SHP77 (cell line): ENCODE results near the gene CRMP1.

Source experiments
- DNase-seq, 2 experiments: peaks; one replicate each; lab custom pipeline; 2025; lab: John Stamatoyannopoulos, UW

The CRMP1 gene

DNA sequence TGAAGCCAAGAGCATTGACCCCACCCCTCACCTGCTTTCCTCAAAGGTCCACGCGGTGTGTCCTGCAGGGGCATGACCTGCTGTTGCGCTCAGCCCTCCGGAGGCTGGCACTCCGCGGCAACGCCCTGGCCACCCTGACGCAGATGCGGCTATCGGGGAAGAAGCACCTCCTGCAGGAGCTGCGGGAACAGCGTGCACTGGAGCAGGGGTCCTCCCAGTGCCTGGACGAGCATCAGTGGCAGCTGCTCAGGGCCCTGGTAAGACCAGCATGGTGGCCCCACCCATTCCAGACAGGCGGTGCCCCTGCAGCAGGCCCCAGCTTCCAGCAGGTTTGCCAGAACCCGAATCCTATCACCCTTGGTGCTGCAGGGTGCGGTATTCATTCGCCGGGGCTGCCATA, 95.9 kb downstream of the CRMP1 start:
- no peak for DNase-seq

DNA sequence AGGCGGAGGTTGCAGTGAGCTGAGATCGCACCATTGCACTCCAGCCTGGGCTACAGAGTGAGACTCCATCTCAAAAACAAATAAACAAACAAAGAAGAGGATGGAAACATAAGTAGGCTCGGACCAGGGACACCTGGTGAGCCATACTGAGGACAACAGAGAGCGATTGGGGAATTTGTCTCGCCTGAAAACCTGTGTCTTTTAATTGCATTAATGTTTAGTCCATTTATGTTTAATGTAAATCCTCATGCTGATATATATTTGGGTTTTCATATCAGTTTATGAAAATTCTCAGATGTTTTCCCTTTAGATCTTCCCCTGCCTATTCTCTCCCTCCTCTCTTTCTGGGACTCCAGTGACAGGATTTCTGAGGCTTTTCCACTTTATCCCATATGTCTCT, 97.3 kb downstream of the CRMP1 start:
- no peak for DNase-seq

DNA sequence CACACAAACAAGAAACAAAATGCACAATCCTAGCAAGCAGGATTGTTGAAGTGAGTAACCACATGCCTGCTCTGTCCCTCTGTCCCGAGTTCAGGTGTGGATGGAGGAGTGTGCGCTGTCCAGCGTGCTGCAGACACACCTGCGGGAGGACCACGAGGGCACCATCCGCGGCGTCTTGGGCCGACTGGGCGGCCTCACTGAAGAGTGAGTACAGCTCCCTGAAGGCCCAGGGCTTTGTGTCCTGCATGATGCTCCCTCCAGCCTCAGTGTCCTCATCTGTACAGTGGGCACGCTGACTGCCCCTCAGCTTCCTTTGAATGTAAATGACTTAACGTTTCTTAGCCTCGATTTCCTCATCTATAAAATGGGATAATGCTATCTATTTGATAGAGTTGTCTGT, 99.4 kb downstream of the CRMP1 start:
- no peak for DNase-seq

- DNase-seq: no peak
These were observed 101.2 kb downstream of the CRMP1 start for GRCh38 chr4:5791654-5792053.

DNA sequence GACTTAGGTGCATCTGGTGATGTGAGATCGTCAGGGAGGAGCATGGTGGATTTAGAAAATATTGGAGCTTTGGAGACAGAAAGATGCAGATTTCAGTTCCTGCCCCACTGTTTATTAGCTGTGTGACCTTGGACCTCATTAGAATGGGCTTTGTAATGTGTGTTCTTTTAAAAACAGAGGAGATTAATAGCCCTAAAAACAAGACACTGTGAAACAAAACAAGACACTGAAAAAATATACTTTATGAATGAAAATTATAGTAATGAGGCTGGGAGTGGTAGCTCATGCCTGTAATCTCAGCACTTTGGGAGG, 102.4 kb downstream of the CRMP1 start:
- no peak for DNase-seq

DNA sequence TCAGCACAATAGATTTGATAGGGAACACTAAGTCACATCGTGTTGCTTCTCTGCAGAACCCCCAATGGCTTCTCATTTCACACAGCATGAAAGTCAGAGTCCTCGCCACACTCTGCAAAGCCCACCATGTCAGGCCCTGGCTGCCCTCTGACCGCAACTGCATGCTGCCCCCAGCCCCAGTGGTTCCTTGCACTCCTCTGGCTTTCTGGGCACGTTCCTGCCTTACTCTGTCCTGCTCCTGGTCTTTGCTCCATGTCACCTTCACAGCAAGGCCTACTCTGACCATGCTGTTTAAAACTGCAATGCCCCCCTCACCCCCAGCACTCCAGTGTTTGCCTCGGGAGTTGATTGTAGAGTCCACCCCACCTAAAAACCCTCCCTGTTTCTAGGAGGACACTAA, 103.7 kb downstream of the CRMP1 start:
- DNase-seq: no peak

GRCh38 chr4:5788144-5788543, 104.7 kb downstream of the CRMP1 start:
- DNase-seq: no peak

DNA sequence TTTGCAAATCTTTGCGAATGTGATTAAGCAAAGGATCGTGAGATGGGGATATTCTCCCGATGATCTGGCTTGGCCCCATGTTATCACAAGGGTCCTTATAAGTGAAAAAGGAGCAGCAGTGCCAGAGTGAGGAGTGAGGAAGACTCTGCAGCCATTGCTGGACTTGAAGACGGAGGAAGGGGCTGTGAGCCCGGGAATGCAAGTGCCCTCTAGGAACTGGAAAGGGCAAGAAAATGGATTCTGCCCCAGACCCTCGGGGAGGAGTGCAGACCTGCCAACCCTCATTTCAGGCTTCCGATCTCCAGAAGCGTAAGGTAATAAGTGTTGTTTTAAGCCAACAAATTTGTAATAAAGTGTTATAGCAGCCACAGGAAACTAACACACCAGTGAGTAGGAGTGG, 105.6 kb downstream of the CRMP1 start:
- DNase-seq: no peak

DNA sequence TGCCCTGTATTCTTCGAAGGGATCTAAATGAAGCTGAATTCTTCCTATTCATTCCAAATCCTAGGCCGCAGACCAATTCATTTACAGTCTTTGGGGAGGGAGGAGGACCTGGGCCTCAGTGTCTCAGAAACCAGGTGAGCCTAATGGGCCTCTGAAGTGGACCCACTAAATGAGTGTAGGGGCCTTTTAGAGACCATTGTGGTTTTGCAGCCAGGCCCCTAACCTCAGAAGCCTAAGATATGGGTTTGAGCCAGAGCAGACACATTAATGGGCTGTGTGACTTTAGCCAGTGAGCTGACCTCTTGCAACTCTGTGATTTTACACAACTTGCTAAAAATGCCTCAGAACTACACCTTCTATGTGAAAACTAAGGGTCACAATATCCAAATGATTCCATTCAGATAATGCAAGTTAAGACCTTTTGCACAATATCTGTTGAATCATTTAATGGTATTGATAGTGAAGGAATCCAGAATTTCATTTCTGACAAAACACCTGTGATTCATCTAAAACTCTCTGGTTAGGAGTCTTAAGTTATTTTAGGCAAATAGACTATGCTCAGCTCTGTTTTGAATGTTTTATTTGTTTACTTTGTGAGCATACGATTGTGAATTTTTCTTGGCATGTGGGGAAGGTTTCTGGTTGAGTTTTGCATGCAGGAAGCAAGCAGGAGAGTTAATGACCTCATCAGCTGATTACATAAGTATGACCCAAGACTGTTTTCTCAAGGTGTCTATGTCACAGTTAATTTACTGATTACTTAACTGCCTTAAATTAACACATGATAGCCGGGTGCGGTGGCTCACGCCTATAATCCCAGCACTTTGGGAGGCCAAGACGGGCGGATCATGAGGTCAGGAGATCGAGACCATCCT, 106.8 kb downstream of the CRMP1 start:
- no peak for DNase-seq

- DNase-seq: no peak
These were observed 107.8 kb downstream of the CRMP1 start for GRCh38 chr4:5784960-5785611.

GRCh38 chr4:5784021-5784420, 108.9 kb downstream of the CRMP1 start:
- DNase-seq: no peak

- DNase-seq: no peak
These were observed 109.4 kb downstream of the CRMP1 start for GRCh38 chr4:5783486-5783885.

DNA sequence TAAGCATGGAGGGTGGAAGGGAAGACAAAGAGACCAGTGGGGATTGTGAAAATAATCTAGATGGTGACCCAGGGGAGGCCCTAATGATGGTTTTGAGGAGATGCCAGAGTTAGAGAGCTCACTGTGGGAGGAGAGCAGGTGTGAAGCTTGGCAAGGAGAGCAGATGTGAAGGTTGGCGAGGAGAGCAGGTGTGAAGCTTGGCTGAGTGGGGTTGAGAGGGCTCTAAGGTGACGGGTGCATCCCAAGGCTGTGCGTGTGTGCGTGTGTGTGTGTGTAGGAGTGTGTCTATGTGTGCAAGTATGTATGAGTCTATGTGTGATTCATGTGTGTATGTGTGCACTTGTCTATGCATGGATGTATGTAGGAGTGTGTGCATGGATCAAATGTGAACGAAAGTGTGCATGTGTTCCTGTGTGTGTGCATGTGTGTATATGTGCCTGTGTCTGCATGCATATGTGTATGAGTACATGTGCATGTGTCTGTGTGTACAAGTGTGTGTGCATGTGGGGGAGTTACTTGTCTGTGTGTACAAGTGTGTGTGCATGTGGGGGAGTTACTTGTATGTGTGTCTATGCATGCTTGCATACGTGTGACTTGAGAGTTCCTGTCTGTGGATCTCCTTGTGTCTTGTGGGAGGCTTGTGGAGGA, 109.9 kb downstream of the CRMP1 start:
- peak; percentile 0 to 4 for DNase-seq

GRCh38 chr4:5781691-5782090, 111.2 kb downstream of the CRMP1 start:
- DNase-seq: no peak

DNA sequence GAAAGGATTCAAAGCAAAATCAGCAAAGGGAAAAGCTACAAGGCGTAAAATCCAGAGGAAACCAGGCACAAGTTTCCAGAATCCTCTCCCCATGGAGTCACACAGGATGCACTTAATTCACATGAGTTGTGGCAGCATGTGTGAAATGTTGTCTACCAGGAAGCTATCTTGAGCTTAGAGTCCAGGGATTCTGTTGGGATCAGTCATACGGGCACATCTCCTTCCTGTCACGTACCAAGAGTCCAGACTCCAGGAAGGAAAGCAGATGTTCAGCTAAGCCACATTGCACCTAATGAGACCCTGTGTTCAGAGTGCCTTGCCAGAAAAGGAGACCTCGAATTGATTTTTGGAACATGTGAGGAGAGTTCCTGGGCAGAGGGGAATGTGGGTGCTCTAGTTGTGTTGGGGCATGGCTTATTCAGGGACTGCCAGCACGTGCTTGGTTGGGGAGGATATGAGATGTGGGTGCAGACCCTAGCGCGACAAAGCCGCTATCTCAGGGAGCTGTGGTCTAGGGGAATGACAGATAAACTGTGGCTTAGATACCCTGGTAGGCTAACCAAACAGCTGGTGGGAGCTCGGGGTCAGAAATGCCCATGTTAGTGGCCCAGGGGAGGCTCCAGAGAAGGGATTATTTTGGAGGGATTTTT, 111.9 kb downstream of the CRMP1 start:
- DNase-seq: no peak

DNA sequence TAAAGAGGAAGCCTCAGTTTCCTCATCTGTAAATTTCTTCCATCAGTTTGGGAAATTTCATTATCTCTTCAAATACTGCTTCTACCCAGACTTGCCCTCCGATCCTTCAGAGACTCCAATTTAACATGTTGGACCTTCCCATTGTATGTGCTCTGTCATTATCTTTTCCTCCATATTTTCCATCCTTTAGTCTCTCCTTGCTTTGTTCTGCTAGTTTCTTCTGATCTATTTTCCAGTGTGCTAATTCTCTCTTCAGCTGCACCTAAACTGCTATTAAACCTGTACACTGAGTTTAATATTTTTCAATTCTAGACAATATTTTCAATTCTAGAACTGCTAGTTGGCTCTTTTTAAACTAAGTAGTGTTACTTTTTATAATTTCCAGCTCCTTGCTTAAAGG, 116.4 kb downstream of the CRMP1 start:
- no peak for DNase-seq

- DNase-seq: no peak
These were observed 118.4 kb downstream of the CRMP1 start for GRCh38 chr4:5774416-5775036.

GRCh38 chr4:5773271-5773555, 119.7 kb downstream of the CRMP1 start:
- DNase-seq: no peak

DNA sequence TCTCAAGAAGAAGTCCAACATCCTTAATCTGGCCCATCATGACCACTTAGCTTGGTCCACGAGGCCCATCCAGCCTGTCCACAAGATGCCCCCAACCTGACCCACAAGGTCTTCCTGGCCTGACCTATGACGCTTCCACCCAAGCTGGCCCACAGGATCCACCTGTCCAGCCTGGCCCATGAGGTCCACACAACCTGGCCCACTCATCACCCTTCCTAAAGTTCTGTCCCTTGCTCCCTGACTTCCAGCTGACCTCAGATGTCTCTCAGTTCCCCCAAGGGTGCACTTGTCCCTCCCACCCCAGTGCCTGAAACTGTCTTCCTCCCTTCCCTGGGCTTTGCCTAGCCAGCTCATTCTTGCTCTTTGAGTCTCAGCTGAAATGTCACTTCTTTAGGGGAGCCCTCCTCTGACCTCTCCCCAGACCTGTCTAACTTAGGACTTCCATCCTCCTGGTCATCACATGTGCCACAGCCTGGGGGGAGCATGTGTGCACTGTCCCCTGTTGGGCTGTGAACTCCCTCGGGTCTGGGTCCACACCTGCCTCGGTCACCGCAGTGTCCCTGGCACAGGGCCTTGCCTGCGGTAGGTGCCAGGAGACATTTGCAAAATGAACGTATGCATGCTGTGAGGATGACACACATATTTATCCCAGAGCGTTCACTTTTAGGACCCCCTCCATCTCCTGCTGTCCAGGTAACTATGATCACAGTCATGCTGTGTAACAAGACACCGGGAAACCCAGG, 120.2 kb downstream of the CRMP1 start:
- no peak for DNase-seq
